Measurements from ENCODE around the gene PPP1R37. TPM values are rescaled to one million over a fixed set of nuclear protein-coding genes. Genes with fewer than 3 reads are reported as not detected.
A peak's percentile ranks its signal among the peaks of the same experiment; 100 is the strongest.

Gene PPP1R37
- polyA plus RNA-seq, 3 donors: 0.10 to 11.8 (median 0.22) TPM

DNA sequence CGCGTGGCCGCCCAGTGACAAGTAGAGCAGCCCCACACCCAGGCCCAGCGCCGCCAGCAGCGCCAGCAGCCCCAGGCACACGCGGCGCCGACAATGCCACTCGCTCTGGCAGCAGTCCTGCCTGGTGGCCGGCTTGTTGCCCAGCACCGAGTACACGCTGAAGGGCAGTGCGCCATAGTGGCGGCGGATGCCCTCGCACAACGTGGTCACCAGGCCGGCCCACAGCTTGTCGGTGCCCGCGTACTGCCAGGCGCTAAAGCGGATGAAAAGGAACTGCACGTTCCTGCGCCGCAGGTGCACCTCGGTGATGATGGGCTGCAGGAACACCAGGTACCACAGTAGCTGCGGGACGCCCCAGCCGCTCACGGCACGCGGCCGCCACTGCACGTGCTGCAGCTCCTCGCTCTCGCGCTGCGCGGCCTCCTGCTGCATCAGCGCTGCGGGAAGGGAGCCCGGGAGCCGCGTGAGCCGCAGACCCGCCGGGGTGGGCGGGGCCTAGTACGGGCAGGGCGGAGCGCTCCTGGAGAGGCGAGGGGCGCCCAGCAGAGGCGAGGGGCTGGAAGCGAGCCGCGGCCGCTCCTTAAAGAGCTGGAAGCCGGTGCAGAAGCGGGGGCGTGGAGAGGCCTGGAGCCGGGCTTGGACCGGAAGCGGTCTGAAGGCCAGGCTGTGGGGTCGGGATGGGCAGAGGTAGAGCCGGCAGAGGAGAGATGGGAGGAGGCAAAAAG lies 60.5 kb downstream of the PPP1R37 start:
- Mint-ChIP-seq H3K27me3 (ENCODE audit: low read depth in 3 of 3) (peaks cover 46 to 71% (median 62%) of the 10 kb centered on the region in 3 donors), H3K4me3 (peak overlapping the region in 1 of 2 donors; percentile 88), H3K4me1 (peaks cover 18% of the 10 kb centered on the region), H3K36me3 (peaks cover 0 to 7% of the 10 kb centered on the region in 2 donors), H3K27ac (no peak overlapping the region), H3K9me3 (peaks cover 0 to 18% (median 10%) of the 10 kb centered on the region in 7 donors)
- 3% methylated on average over 69 of the region's 69 CpGs for WGBS (ENCODE audit: insufficient coverage)
- Histone ChIP-seq H4K20me1 (ENCODE audit: insufficient read depth, low read length) (no peaks in the 10 kb centered on the region), H3K4me1 (ENCODE audit: control insufficient read depth in 1 of 2, insufficient read depth in 2 of 2, low read length in 2 of 2) (peaks cover 14 to 24% of the 10 kb centered on the region in 2 donors), H3K36me3 (replicated peaks in 1 of 2; ENCODE audit: control insufficient read depth in 1 of 2, insufficient read depth in 2 of 2, low read length in 2 of 2) (no peaks in the 10 kb centered on the region), H3K9ac (ENCODE audit: insufficient read depth, low read length, poor library complexity, severe bottlenecking) (no peak overlapping the region), H3K4me3 (replicated peaks in 1 of 3; ENCODE audit: low read depth in 2 of 3, low read length in 3 of 3) (peak overlapping the region in 1 of 3 experiments; percentile 44), H3K79me2 (ENCODE audit: insufficient read depth, low read length) (no peaks in the 10 kb centered on the region), H2AFZ (ENCODE audit: insufficient read depth, low read depth, low read length, poor library complexity, severe bottlenecking) (peak overlapping the region; percentile 21), H3K4me2 (replicated peaks; ENCODE audit: extremely low read depth, low read length, poor library complexity, severe bottlenecking) (peak overlapping the region; percentile 57), H3K9me3 (replicated peaks in 1 of 2; ENCODE audit: control insufficient read depth in 1 of 2, insufficient read depth in 1 of 2, low read length in 2 of 2) (peaks cover 0 to 19% of the 10 kb centered on the region in 2 donors), H3K27ac (ENCODE audit: low read depth in 1 of 2, low read length in 2 of 2) (no peak overlapping the region), H3K27me3 (ENCODE audit: control insufficient read depth in 2 of 2, insufficient read depth in 2 of 2, low read length in 2 of 2) (peaks cover 14 to 42% of the 10 kb centered on the region in 2 donors)
- DNase-seq: no peak
- intact Hi-C loops (cut with micrococcal nuclease): no loop called here
- TF ChIP-seq, protein P1, sequence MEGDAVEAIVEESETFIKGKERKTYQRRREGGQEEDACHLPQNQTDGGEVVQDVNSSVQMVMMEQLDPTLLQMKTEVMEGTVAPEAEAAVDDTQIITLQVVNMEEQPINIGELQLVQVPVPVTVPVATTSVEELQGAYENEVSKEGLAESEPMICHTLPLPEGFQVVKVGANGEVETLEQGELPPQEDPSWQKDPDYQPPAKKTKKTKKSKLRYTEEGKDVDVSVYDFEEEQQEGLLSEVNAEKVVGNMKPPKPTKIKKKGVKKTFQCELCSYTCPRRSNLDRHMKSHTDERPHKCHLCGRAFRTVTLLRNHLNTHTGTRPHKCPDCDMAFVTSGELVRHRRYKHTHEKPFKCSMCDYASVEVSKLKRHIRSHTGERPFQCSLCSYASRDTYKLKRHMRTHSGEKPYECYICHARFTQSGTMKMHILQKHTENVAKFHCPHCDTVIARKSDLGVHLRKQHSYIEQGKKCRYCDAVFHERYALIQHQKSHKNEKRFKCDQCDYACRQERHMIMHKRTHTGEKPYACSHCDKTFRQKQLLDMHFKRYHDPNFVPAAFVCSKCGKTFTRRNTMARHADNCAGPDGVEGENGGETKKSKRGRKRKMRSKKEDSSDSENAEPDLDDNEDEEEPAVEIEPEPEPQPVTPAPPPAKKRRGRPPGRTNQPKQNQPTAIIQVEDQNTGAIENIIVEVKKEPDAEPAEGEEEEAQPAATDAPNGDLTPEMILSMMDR (IDR thresholded peaks at IDR 0.05): no peak

DNA sequence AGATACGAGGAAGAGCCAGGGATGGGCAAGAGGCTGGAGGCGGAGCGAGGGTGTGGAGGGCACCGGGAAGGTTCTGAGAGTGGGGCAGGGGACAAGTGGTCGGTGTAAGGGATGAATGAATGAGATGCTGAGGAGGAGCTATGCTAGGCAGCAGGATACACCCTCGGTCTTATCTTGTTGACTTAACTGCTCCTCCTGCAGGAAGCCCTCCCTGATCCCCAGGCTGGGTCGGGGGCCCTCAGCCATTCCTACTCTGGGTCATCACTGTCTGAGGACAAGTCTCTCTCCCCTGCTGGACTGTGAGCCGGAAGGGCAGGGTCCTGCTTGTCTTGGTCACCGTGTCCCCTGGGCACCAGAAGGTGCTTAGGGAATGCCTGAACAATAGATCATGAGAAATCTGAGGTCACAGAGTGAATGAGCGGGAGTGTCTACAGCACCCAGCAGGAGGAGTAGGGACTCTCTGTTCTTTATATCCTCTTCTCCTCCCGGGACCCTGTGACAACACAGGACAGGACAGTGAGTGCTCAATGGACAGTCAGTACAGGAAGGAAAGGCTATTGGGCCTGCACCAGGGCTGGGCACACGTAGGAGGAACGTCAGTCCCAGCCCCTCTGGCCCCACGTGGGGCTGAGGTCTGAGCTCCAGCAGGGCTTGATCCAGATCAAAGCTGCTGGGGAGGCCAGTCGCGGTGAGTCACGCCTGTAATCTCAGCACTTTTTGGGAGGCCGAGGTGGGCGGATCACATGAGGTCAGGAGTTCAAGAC lies 61.3 kb downstream of the PPP1R37 start:
- Histone ChIP-seq H3K27me3 (ENCODE audit: control insufficient read depth in 2 of 2, insufficient read depth in 2 of 2, low read length in 2 of 2) (peaks cover 14 to 47% of the 10 kb centered on the region in 2 donors), H3K4me2 (replicated peaks; ENCODE audit: extremely low read depth, low read length, poor library complexity, severe bottlenecking) (peak overlapping the region; percentile 57), H3K79me2 (ENCODE audit: insufficient read depth, low read length) (no peaks in the 10 kb centered on the region), H3K4me3 (replicated peaks in 1 of 3; ENCODE audit: low read depth in 2 of 3, low read length in 3 of 3) (peak overlapping the region in 1 of 3 experiments; percentile 44), H3K9me3 (replicated peaks in 1 of 2; ENCODE audit: control insufficient read depth in 1 of 2, insufficient read depth in 1 of 2, low read length in 2 of 2) (peaks cover 0 to 19% of the 10 kb centered on the region in 2 donors), H3K4me1 (ENCODE audit: control insufficient read depth in 1 of 2, insufficient read depth in 2 of 2, low read length in 2 of 2) (peaks cover 14 to 24% of the 10 kb centered on the region in 2 donors), H3K36me3 (replicated peaks in 1 of 2; ENCODE audit: control insufficient read depth in 1 of 2, insufficient read depth in 2 of 2, low read length in 2 of 2) (no peaks in the 10 kb centered on the region), H4K20me1 (ENCODE audit: insufficient read depth, low read length) (no peaks in the 10 kb centered on the region), H2AFZ (ENCODE audit: insufficient read depth, low read depth, low read length, poor library complexity, severe bottlenecking) (no peak overlapping the region), H3K27ac (ENCODE audit: low read depth in 1 of 2, low read length in 2 of 2) (no peak overlapping the region), H3K9ac (ENCODE audit: insufficient read depth, low read length, poor library complexity, severe bottlenecking) (no peak overlapping the region)
- intact Hi-C loops (cut with micrococcal nuclease): no loop called here
- no peak overlapping the region for H3K27ac Mint-ChIP-seq
- peaks cover 0 to 18% (median 10%) of the 10 kb centered on the region in 7 donors for H3K9me3 Mint-ChIP-seq
- 66% methylated on average over 12 of the region's 19 CpGs for WGBS (ENCODE audit: insufficient coverage)
- TF ChIP-seq, protein P1 (IDR thresholded peaks at IDR 0.05): no peak
- peaks cover 18% of the 10 kb centered on the region for H3K4me1 Mint-ChIP-seq
- H3K27me3 Mint-ChIP-seq (ENCODE audit: low read depth in 3 of 3): peaks cover 50 to 78% (median 70%) of the 10 kb centered on the region in 3 donors
- H3K36me3 Mint-ChIP-seq: peaks cover 0 to 7% of the 10 kb centered on the region in 2 donors
- DNase-seq: no peak
- peak overlapping the region in 1 of 2 donors; percentile 81 for H3K4me3 Mint-ChIP-seq
